DLD1 (cell line): ENCODE results near the gene RPL28.

Experiments used
- in situ Hi-C: cut with HindIII; loops from 2 replicates; pipeline ENCODE4 v1.10.0; 2017; ENCODE audit warnings: low sequenced_read_pairs

The RPL28 gene

GRCh38 chr19:55385724-55386492 is at the start of gene RPL28:
Gene RPL28 (plus strand): TSS chr19:55385932. CDS start chr19:55386358, 426 bp downstream.
- in situ Hi-C loops: no loop called here

DNA sequence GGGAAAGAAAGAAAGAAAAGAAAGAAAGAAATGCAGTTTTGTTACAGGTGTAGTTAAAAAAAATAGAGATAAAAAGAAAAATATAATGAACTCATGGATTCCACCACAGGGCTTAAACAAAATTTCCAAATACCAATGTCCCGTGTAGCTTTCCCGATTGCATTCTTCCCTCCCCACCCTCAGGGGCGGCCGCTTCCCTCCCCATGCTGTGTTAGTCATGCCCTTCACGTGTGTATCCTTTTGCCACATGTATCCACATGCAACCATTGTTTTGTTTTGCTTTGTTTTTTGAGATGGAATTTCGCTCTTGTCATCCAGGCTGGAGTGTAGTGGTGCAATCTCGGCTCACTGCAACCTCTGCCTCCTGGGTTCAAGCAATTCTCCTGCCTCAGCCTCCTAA is 49.6 kb upstream of the RPL28 start:
- in situ Hi-C loops: no loop called here

- in situ Hi-C loops: no loop called here
Observed at GRCh38 chr19:55339105-55339888, 46.4 kb upstream of the RPL28 start, which contains the start of gene KMT5C. Gene KMT5C (plus strand): TSS chr19:55339876. CDS start chr19:55341937, 2,061 bp downstream.

DNA sequence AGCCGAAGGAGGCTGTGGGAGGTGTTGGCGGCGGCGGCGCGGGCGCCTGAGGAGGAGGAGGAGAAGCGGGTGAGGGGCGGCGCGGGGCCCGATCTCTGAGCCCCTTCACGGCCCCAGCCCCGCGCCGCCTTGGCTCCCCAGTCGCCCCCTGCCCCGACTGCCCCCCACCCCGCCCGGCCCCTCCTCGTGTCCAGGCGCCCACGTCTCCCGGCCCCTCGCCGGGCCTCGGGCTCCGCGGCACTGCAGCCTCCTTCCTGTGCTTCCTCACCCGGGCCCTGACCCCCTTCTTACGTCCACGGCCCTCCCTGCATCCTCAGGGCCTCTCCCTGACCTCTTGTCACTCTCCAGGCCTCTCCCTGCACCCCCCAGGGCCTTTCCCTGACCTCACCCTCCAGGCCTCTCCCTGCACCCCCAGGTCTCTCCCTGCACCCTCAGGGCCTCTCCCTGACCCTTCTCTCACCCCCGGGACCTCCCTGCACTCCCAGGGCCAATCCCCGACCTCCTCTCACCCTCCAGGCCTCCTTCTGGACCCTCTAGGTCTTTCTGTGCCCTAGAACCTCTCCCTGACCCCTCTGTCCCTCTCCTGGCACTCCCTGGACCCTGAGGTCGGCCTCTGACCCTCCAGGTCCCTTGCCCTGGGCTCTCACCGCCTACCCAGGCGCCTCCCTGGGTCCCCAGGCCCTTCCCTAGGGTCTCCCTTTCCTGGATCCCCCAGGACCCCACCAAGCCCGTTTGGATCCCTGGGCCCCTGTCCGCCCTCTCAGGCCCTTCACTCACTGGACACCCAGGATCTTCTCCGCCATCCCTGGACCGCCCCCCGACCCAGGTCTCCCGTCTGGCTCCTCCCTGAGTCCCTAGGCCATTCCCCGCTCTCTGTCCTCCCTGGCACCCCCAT is 45.6 kb upstream of the RPL28 start:
- in situ Hi-C loops: no loop called here

GRCh38 chr19:55340784-55341147 is 45.0 kb upstream of the RPL28 start:
- in situ Hi-C loops: no loop called here

- in situ Hi-C loops: no loop called here
Observed at GRCh38 chr19:55341171-55341588, 44.6 kb upstream of the RPL28 start.

GRCh38 chr19:55341595-55342531 is 43.9 kb upstream of the RPL28 start:
- in situ Hi-C loops: no loop called here

DNA sequence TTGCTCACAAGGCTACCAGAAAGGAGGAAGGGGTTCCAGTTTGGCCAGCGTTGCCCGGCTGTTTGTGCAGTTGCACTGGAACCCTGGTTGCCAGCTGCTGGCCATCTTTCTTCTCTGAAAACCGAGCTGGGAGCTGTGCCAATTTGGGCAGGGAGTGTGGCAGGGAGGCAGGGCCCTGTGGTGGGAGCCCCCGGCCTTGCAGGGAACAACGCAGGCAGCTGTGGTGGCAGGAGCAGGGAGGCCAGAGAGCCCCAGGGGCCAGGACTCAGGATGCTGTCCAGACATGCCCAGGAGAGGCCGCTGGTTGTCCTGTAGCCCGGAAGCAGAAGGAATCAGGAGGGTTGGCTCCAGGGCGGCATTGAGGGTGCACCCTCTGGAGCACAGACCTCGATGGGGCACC is 41.3 kb upstream of the RPL28 start:
- in situ Hi-C loops: no loop called here

GRCh38 chr19:55345101-55345817 is 40.5 kb upstream of the RPL28 start:
- in situ Hi-C loops: no loop called here

- in situ Hi-C loops: no loop called here
Observed at GRCh38 chr19:55345818-55346724, 39.7 kb upstream of the RPL28 start.

DNA sequence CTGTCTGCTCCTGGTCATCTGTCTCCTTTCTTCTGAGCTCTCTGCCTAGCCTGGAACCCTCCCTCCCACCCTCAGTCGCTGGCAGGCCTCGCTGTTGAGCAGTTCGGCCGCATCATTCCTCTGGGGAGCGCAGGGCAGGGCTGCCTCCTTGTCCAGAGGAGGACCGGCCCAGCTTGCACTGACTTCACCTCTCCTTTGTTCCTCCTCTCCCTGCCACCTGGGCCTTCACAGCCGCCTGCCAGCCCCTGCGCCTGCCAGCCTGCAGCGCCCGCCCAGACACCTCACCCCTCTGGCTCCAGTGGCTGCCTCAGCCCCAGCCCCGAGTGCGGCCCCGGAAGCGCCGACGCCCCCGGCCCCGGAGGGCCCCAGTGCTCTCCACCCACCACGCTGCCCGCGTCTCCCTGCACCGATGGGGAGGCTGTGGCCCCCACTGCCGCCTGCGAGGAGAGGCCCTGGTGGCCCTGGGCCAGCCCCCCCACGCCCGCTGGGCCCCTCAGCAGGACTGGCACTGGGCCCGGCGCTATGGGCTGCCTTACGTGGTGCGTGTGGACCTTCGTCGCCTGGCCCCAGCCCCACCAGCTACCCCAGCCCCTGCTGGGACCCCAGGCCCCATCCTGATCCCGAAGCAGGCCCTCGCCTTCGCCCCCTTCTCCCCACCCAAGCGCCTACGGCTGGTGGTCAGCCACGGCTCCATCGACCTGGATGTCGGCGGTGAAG is 38.8 kb upstream of the RPL28 start:
- in situ Hi-C loops: no loop called here

DNA sequence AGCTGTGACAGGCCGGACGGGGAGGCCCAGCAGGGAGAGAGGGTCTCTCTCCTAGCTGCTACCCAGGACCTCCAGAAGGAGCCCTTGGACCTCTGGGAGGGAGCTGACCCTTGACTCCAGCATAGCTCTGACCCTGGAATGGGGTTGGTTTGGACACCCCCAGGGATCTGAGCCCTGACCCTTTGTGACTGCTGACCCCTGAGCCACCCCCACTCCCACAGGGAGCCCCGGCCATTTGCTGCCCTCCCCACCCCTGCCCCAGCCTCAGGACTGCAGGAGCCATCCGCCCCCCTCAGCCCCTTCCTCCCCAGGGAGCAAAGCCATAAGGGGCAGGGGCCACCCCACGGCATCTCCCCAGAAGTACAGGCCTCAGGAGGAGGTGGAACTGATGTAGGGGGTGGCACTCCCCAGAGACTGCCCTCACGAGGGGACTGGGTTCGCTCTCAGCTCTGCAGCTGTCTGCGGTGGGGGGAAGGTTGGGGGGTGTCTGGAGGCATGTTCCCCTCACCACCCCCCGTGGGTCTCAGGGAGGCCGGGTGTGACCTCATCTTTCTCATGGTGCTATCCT is 38.2 kb upstream of the RPL28 start:
- in situ Hi-C loops: no loop called here

DNA sequence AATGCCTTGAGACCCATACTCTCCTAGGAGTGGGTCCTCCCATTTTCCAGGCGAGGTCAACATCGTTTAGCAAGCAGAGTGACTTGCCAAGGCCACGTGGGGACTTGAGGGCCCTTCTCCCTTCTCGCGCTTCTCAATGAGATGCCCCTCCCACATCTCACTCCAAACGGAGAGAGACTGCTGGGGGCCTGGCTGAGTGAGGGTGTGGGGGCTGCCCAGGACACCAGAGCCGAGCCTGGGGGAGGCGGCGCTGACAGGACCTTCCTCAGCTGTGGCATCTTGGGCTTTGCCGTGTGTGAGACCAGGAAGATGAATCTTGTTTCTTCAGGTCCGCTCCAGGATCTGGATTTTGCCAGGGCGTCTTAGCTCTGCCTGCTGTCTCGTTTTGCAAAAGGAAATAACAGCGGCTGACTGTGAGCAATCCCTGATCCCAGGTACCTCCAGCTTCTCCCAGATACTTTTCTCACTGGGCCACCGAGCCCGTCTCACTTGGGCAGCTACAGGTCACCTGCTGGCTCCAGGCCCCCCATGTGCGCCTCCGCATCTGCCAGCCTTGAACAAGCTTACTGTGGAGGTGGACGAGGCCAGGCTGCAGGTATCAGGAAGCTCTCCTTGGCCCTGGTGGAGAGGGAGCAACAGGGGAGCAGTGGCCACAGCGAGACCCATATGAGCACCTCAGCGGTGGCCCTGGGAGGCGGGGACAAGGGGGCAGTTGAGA is 37.3 kb upstream of the RPL28 start:
- in situ Hi-C loops: no loop called here

GRCh38 chr19:55350620-55351315 is 35.0 kb upstream of the RPL28 start:
- in situ Hi-C loops: loop anchor here (10.0 kb wide), 1 partner anchor 136 kb away; no protein-coding TSS in a partner anchor

- in situ Hi-C loops: loop anchor here (10.0 kb wide), 1 partner anchor 137 kb away; no protein-coding TSS in a partner anchor
Observed at GRCh38 chr19:55352040-55352439, 33.7 kb upstream of the RPL28 start.
